SK-N-DZ (cell line): Measurements from ENCODE around the gene POMT1.
"Not testable (repeated sequence)": the region's sequence is repeated elsewhere in the genome, so short reads cannot be mapped to it uniquely, and the experiment has no call there.

Experiments used
- DNase-seq: peaks from one replicate; pipeline ENCODE4 v3.0.0-alpha.2; 2015; ENCODE audit warnings: low spot score

The POMT1 gene

GRCh38 chr9:131524665-131525315 is 22.1 kb downstream of the POMT1 start:
- no peak for DNase-seq

GRCh38 chr9:131525643-131526565 is 23.2 kb downstream of the POMT1 start:
- DNase-seq, result no peak

- no peak for DNase-seq
Observed at GRCh38 chr9:131528186-131528585, 25.5 kb downstream of the POMT1 start.

- no peak for DNase-seq
Observed at GRCh38 chr9:131528886-131529505, 26.3 kb downstream of the POMT1 start.

GRCh38 chr9:131529597-131530545 is 27.2 kb downstream of the POMT1 start:
- no peak for DNase-seq

- peak; percentile 44 for DNase-seq
Observed at GRCh38 chr9:131530546-131530919, 27.8 kb downstream of the POMT1 start.

GRCh38 chr9:131530920-131531832 is 28.5 kb downstream of the POMT1 start, which contains the start of gene UCK1:
UCK1 (minus strand) TSS chr9:131531263; CDS start chr9:131531174, 89 bp downstream.
- peak; percentile 87 for DNase-seq

GRCh38 chr9:131534721-131535237 is 32.1 kb downstream of the POMT1 start:
- no peak for DNase-seq

- no peak for DNase-seq
Observed at GRCh38 chr9:131537946-131538345, 35.2 kb downstream of the POMT1 start.

GRCh38 chr9:131539223-131539923 is 36.7 kb downstream of the POMT1 start:
- DNase-seq, result no peak

- no peak for DNase-seq
Observed at GRCh38 chr9:131543141-131543540, 40.4 kb downstream of the POMT1 start.

GRCh38 chr9:131545003-131545785 is 42.5 kb downstream of the POMT1 start, which contains the start of gene PRRT1B:
PRRT1B (plus strand) TSS chr9:131545523; CDS start chr9:131545616, 93 bp downstream.
- DNase-seq, result no peak

GRCh38 chr9:131545786-131546335 is 43.1 kb downstream of the POMT1 start:
- no peak for DNase-seq

GRCh38 chr9:131546336-131547084 is 43.8 kb downstream of the POMT1 start:
- peak; percentile 63 for DNase-seq

GRCh38 chr9:131549186-131549585 is 46.5 kb downstream of the POMT1 start:
- DNase-seq, result not testable (repeated sequence)

GRCh38 chr9:131550465-131550864 is 47.7 kb downstream of the POMT1 start:
- DNase-seq, result not testable (repeated sequence)

- no peak for DNase-seq
Observed at GRCh38 chr9:131552030-131552429, 49.3 kb downstream of the POMT1 start.
